Activated naive CD8-positive, alpha-beta T cell treated with anti-CD3 and anti-CD28 coated beads, Interleukin-2, amount 50 U/mL, for 16 hours (primary cell): Measurements from ENCODE around the gene PTPRH.

ENCODE experiments used
- DNase-seq: peaks from one replicate; pipeline ENCODE4 v3.0.0-alpha.2; 2020; ENCODE audit warnings: low read depth, low spot score

PTPRH gene

GRCh38 chr19:55132453-55133129 is 76.7 kb downstream of the PTPRH start:
- no peak for DNase-seq

- DNase-seq, result no peak
These were observed 77.9 kb downstream of the PTPRH start for GRCh38 chr19:55131421-55131820.
